Fibroblast of the conjunctiva (primary cell): ENCODE measurements around the gene TOB2.

ENCODE experiments used
- DNase-seq: peaks from one replicate; pipeline ENCODE4 v3.0.0-alpha.2; 2010; ENCODE audit warnings: low read depth

Gene TOB2

GRCh38 chr22:41446639-41447434, at the start of gene TOB2:
TOB2 (minus strand) TSS chr22:41446801; CDS start chr22:41437345, 9,456 bp downstream.
- peak; percentile 87 for DNase-seq

GRCh38 chr22:41491374-41492100, 44.9 kb upstream of the TOB2 start:
- no peak for DNase-seq

GRCh38 chr22:41488596-41489385, 42.2 kb upstream of the TOB2 start:
- DNase-seq = no peak

GRCh38 chr22:41488076-41488475, 41.5 kb upstream of the TOB2 start:
- DNase-seq = no peak

- DNase-seq = peak; percentile 13
Measured at GRCh38 chr22:41487037-41487935, 40.7 kb upstream of the TOB2 start.

- no peak for DNase-seq
Measured at GRCh38 chr22:41485033-41485432, 38.4 kb upstream of the TOB2 start.

GRCh38 chr22:41482319-41482935, 35.8 kb upstream of the TOB2 start:
- peak; percentile 26 for DNase-seq

- no peak for DNase-seq
Measured at GRCh38 chr22:41481925-41482318, 35.3 kb upstream of the TOB2 start.

GRCh38 chr22:41481131-41481830, 34.7 kb upstream of the TOB2 start:
- no peak for DNase-seq

GRCh38 chr22:41480397-41480735, 33.8 kb upstream of the TOB2 start:
- peak; percentile 85 for DNase-seq

GRCh38 chr22:41479671-41480396, 33.2 kb upstream of the TOB2 start:
- DNase-seq = peak; percentile 81

- DNase-seq = peak; percentile 83
Measured at GRCh38 chr22:41478891-41479521, 32.4 kb upstream of the TOB2 start.

GRCh38 chr22:41478473-41478872, 31.9 kb upstream of the TOB2 start:
- DNase-seq = no peak

GRCh38 chr22:41474872-41475451, 28.4 kb upstream of the TOB2 start:
- no peak for DNase-seq

- no peak for DNase-seq
Measured at GRCh38 chr22:41471568-41471967, 25.0 kb upstream of the TOB2 start.

- no peak for DNase-seq
Measured at GRCh38 chr22:41470886-41471285, 24.3 kb upstream of the TOB2 start.

- no peak for DNase-seq
Measured at GRCh38 chr22:41469218-41469851, 22.7 kb upstream of the TOB2 start.
